Right hindlimb (tissue), 1 donor: ENCODE measurements around the gene GAPDH.
A peak's percentile ranks its signal among the peaks of the same experiment; 100 is the strongest.
"Not testable (repeated sequence)": the region's sequence is repeated elsewhere in the genome, so short reads cannot be mapped to it uniquely, and the experiment has no call there.

Experiments
- DNase-seq: peaks from one replicate; pipeline ENCODE4 v3.0.0-alpha.2; 2018

The GAPDH gene

DNA sequence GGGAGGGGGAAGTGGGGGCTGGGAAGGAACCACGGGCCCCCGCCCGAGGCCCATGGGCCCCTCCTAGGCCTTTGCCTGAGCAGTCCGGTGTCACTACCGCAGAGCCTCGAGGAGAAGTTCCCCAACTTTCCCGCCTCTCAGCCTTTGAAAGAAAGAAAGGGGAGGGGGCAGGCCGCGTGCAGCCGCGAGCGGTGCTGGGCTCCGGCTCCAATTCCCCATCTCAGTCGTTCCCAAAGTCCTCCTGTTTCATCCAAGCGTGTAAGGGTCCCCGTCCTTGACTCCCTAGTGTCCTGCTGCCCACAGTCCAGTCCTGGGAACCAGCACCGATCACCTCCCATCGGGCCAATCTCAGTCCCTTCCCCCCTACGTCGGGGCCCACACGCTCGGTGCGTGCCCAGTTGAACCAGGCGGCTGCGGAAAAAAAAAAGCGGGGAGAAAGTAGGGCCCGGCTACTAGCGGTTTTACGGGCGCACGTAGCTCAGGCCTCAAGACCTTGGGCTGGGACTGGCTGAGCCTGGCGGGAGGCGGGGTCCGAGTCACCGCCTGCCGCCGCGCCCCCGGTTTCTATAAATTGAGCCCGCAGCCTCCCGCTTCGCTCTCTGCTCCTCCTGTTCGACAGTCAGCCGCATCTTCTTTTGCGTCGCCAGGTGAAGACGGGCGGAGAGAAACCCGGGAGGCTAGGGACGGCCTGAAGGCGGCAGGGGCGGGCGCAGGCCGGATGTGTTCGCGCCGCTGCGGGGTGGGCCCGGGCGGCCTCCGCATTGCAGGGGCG lies at the start of gene GAPDH:
Gene GAPDH (plus strand): TSS at position 595 of the 772 bp plus-strand sequence. CDS start 316 bp downstream, outside the sequence.
- DNase-seq = peak; percentile 97

DNA sequence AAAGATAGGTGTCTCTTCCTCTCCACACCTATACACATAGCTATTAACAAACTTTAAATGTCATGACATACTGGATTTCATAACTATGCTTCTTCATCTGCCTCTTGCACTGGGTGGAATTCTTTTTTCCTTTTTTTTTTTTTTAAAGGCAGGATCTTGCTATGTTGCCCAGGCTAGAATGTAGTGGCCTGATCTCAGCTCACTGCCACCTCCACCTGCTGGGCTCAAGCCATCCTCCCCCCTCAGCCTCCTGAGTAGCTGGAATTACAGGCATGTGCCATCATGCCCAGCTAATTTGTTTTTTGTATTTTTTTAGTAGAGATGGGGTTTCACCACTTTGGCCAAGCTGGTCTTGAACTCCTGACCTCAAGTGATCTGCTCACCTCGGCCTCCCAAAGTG lies 46.1 kb upstream of the GAPDH start:
- no peak for DNase-seq

DNA sequence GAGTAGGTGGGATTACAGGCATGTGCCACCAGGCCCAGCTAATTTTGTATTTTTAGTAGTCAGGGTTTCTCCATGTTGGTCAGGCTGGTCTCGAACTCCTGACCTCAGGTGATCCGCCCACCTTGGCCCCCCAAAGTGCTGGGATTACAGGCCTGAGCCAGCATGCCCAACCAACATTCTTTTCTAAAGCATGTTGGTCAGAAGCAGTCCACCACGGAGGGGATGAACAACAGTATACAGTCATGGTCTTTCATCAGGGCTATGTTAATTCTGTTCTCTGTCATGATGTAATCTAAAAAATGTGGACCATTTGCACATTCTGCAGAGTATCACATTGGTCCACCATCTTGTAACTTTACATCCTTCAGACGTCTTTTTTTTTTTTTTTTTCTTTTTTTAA lies 44.9 kb upstream of the GAPDH start:
- no peak for DNase-seq

DNA sequence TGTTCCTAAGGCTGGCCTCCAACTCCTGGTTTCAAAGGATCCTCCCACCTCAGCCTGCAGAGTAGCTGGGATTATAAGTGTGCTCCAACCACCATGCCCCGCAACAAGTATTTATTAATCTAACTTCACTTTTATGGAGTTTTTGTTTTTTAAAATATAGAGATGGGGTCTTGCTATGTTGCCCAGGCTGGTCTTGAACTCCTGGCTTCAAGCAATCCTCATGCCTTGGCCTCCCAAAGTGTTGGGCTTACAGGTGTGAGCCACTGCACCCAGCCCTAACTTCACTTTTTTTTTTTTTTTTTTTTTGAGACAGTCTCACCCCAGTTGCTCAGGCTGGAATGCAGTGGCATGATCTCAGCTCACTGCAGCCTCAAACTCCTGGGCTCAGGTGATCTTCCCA lies 43.6 kb upstream of the GAPDH start:
- DNase-seq = not testable (repeated sequence)

DNA sequence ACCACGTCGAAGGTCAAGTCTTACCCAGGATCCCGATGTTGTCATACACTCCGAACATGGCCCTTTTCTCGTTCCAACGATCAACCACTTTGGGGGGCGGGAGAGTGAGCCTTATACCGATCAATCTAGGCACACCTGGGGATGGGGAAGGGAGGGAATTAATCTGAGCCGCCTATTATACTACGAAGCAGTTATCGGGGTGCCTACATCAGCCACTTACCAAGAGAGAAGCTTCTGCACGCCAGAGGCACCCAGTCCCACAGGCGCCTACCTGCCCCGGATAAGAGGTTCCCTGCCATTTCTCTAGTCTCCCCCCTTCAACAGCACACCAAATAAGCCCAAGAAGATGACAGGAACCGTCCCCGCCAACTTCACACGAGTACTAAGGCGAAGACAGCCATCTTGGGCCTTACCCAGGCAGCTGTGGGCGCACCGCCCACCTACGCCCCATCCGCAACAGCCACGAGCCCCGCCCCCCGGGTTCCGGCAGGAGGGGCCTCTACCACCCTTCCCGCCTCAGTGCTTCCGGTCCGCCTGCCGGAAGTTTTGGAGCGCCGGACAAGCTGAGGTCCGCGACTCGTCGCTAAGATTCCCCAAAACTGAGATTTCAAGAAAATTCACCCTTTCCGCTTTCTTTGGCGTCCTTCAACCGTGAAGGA lies 41.4 kb upstream of the GAPDH start, which contains the start of gene MRPL51:
Gene MRPL51 (minus strand): TSS at position 425 of the 659 bp plus-strand sequence. CDS start 126 bp downstream, at position 299.
- peak; percentile 96 for DNase-seq

DNA sequence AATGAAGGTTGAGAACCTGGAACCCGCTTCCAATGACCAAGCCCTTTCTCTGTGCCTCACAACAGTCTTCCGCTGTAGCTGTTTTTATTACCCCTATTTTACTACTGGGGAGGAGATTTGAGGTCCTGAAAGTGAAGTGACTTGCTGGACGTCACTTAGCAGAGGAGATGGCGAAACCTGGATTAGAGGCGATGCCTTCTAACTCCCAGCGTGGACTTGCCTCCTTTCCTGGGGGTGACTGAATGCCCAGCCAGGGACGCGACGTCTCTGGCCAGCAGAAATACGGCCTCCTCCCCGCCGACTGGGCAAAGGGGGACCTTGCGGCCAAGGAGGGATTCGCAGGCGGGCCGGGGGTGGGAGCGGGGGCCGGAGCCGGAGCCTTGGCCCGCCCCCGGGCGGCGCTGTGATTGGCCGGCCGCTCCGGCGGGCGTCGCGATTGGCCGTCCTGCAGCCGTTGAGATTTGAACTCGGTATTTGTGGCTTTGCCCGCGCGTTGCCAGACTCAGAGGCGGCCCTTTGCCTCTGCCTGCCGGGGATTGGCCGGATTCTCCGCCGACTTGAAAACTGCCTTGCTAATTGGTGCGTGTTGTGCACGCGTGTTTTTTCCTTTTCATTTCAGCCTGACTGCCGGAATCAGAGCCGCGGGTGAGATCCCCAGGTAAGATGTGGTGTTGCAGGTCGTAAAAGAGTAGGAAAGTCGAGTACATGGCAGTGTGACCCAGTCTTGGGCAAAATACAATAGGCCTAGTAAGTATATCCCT lies 40.6 kb upstream of the GAPDH start, which contains the start of gene NCAPD2:
Gene NCAPD2 (plus strand): TSS at position 606 of the 761 bp plus-strand sequence. CDS start 997 bp downstream, outside the sequence.
- DNase-seq = peak; percentile 98

DNA sequence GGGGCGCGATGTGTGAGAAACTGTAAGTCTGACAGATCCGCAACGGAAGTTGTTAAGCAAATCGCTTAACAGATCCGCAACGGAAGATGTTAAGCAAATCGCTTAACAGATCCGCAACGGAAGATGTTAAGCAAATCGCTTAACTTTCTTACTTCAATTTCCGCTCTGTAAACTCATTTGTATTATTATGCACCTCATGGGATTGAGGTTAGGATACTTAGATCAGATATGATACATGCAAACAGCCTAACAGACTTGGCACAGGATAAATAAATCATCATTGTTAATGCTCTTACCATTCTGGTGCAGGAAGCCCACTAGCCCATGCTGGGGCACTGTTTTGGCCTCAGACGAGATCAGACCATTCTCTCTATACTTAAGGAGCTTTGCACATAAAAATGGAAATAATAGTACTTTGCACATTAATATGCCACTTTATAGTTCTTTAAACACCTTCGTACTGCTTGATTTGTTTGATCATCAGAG lies 40.0 kb upstream of the GAPDH start:
- no peak for DNase-seq

DNA sequence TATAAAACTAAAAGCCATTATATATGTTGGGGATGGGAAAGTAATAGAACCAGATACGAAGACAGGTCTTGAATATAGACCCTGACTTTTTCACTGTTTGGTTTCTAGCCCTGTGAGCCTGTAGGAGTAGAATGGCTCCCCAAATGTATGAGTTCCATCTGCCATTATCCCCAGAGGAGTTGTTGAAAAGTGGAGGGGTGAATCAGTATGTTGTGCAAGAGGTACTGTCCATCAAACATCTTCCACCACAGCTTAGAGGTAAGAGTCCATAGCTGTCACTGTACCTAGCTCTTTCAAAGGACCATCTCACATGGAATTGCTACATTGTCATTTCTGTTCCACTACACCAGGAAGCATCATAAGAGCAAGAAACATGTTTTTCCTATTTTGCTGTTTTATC lies 39.3 kb upstream of the GAPDH start:
- DNase-seq = no peak

DNA sequence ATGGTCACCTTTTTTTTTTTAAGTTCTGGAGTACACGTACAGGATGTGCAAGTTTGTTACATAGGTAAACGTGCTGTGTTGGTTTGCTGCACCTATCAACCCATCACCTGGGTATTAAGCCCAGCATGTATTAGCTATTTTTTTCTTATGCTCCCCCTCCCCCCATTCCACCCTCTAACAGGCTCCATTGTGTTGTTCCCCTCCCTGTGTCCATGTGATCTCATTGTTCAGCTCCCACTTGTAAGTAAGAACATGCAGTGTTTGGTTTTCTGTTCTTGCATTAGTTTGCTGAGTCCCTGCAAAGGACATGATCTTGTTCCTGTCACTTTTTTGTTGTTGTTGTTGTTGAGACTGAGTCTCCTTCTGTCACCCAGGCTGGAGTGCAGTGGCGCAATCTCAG lies 37.0 kb upstream of the GAPDH start:
- not testable (repeated sequence) for DNase-seq

DNA sequence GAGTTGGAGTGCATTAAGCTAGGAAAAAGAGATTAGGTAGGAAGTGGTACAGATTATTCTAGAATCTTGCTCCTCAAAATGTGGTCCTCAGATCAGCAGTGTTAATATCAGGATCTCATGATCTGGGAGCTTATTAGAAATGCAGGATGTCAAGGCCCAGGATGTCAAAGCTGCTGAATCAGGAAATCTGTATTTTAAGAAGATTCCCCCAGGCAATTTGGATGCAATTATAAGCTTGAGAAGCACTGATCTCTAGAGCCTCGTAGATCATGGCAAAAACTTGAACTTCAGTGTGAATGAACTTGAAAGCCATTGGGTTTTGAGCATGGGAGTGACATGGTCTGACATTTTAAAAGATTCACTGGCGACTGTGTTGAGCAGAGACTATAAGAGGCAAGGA lies 33.9 kb upstream of the GAPDH start:
- no peak for DNase-seq

DNA sequence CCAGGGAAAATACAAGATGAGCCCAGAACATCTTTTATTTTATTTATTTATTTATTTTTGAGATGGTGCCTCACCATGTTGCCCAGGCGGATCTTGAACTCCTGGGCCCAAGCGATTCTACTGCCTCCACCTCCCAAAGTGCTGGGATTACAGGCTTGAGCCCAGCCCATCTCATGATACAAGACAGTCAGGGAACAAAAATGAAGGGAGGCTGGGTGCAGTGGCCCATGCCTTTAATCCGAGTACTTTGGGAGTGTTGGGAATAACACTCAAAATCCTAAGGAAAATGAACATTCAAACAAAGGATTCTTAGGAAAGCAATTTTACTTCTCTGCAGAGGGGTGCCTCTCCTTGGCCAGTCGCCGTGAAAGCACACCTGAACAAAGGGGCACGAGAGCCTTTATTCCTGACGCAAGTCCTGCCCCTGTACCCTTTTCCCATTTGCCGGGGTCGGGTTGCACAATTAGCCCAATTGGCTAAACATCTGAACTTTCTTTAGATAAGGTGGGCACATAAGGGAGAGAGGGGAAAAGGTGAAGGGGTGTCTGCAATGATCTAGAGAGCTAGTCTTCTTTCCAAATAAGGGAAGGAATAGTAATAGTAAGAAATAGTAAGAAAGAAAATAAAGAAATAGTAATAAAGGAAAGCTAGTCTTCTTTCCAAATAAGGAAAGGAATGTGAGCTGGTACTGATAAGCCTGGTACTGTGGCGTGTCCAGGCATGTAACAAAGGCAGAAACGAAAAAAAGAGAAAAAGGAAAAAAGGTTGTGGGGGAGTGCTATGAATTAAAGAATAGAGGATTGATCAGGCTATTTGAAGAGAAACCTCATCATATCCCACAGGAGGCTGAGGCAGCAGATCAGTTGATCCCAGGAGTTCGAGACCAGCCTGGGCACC lies 27.0 kb upstream of the GAPDH start:
- no peak for DNase-seq

DNA sequence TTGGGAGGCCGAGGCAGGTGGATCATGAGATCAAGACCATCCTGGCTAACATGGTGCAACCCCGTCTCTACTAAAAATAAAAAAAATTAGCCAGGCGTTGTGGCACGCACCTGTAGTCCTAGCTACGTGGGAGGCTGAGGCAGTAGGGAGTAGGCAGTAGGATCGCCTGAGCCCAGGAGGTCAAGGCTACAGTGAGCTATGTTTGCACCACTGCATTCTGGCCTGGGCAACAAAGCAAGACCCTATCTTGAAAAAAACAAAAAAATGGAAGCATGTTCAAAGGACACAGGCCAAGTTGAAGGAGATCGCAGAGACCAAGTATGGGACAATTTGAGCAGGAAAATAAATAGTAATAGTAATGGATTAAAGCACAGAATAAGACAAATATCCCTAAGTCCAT lies 26.2 kb upstream of the GAPDH start:
- DNase-seq = no peak

DNA sequence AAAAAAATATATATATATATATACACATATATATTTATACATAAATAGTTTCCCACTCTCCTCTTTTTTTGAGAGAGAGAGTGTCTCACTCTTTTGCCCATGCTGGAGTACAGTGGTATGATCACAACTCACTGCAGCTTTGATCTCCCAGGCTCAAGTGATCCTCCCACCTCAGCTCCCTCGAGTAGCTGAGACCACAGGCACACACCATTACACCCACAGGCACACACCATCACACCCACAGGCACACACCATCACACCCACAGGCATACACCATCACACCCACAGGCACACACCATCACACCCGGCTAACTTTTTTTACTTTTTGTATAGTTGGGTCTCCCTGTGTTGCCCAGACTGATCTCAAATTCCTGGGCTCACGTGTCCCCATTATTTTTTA lies 14.1 kb upstream of the GAPDH start:
- DNase-seq = no peak

DNA sequence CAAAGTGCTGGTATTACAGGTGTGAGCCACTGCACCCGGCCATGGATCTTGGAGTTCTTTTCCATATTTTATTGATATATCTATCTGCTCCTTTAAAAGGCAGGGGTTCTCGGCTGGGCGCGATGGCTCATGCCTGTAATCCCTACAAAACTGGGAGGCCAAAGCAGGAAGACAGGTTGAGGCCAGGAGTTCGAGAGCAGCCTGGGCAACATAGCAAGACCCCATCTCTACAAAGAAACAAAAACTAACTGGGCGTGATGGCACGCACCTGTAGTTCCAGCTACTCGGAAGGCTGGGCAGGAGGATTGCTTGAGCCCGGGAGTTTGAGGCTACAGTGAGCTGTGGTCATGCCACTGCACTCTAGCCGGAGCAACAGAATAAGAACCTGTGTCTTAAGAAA lies 12.1 kb upstream of the GAPDH start:
- DNase-seq = no peak

DNA sequence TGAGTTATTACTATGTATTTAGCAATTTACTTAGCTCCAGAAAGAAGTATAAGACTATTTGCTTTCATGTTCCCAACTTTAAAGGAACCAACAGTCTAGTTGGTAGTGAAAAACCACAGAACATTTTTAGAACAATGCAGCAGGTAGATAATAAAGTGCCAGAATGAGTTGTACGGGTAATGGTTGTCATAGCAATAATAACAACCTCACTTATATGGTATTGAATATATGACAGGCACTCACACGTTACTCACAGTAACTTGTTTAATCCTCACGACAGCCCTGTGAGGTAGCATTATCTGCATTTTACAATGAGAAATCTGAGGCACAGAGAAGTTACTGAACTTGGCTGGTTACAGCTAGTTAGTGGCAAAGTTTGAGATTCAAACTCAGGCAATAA lies 10.6 kb upstream of the GAPDH start:
- DNase-seq = no peak

DNA sequence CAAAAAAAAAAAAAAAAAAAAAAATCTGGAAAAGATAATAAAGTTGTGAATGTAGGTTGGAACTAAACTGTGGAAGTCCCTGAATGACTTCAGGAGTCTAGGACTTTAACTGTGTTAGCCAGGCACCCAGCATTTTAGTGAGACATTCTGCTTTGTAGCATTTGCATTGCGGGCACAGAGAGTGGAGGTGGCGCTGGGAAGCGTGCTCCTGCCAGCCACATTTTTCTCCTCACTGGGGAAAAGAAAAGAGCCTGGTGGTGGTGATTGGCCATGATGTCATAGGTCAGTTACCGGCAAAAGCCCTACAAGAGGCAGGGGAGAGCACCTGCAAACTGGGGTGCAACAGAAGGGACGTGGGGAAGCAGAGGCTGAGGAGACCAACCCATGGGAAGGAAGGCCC lies 9.7 kb upstream of the GAPDH start:
- no peak for DNase-seq

DNA sequence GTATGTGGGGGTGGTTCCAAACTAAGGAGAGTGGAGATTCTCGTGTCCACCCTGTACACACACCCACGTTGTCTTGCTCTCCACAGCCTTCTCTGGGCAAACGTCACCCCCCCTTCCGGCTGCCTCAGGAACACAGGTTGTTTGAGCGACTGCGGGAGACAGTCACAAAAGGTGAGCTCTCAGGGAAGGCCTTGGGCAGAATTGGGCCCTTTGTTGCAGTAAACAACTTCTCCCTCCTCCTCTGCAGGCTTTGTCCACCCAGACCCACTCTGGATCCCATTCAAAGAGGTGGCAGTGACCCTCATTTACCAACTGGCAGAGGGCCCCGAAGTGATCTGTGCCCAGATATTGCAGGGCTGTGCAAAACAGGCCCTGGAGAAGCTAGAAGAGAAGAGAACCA lies 8.1 kb upstream of the GAPDH start:
- no peak for DNase-seq

DNA sequence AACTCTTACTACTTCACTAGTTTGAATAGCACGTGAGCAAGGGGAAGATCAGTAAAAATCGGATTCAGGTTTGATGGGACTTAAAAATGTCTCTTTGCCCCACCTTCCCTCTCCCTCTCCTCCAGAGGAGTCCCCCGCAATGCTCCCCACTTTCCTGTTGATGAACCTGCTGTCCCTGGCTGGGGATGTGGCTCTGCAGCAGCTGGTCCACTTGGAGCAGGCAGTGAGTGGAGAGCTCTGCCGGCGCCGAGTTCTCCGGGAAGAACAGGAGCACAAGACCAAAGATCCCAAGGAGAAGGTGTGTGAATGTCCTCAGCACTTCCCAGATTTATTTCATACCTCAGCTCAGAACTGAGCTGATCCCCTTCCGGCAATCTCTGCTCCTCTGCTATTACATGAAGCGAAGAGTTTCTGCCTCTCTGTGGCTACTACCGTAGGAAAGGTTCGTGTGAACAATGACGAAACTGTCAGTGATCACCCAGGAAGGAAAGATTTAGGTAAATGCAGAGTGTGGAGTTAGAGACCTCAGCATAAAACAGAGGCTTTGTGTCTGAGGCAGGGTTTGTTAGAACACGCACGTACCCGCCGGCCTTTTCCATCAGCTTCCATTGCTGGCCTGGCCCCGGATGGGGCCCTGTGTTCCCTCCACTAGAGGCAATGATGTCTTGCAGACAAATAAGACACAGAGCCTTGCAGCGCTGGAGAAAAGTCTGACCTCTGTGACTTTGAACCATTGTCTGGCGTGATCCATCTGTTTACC lies 7.4 kb upstream of the GAPDH start:
- no peak for DNase-seq

DNA sequence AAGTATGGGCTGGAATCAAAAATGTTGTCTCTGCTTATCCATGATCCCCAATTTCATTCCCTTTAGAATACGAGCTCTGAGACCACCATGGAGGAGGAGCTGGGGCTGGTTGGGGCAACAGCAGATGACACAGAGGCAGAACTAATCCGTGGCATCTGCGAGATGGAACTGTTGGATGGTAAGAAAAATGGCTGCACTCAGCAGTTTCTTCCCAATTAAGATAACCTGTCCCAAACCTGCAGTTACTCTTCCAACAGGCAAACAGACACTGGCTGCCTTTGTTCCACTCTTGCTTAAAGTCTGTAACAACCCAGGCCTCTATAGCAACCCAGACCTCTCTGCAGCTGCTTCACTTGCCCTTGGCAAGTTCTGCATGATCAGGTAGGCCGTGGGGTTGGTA lies 6.6 kb upstream of the GAPDH start:
- DNase-seq = no peak

DNA sequence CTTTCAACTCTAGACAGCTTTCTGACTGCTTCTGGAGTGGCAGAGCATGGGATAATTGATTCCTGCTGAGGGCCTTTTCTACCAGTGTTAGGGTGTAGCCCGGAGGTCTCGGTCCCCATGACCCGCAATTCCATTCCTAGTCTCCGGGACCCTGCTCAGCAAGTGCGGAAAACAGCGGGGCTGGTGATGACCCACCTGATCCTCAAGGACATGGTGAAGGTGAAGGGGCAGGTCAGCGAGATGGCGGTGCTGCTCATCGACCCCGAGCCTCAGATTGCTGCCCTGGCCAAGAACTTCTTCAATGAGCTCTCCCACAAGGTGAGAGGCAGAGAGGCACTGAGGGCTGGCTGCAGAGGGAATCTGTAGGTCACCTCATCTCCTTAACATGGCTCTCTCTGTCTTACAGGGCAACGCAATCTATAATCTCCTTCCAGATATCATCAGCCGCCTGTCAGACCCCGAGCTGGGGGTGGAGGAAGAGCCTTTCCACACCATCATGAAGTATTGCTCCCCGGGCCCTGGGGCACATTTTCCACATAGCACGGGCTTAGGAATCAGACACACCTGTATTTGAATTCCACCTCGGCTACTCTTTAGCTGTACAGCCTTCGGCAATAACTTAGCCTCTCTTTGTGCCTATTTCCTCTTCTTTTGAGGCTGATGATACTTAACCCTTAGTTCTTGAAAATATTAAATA lies 5.6 kb upstream of the GAPDH start:
- no peak for DNase-seq

DNA sequence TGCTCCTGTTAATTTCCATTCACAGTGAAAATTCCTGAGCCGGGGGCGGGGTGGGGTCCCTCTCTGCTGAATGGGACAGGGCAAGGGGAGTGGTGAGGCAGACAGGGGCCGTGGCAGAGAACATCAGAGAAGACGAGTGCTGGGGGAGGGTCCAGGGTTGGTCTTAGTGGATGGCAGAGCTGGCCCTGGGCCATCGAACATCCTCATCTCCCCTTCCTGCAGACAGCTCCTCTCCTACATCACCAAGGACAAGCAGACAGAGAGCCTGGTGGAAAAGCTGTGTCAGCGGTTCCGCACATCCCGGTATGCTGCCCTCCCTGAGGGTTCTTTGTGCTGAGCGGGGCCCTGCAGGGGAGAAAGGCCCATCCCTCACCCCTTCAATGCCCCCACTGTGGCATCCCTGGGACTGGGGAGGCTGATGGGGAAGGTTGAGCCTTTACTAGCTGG lies 5.0 kb upstream of the GAPDH start:
- no peak for DNase-seq
